Natural killer cell (primary cell): ENCODE measurements around the gene CEBPG. TPM values are rescaled to one million over a fixed set of nuclear protein-coding genes. Genes with fewer than 3 reads are reported as not detected.

Experiments
- ATAC-seq, 3 donors: fragments of 150-1000 bp in 2 of 3; fragments of 200-7000 bp in 1 of 3; cut with Tn5 transposase; 1 replicate in 1 of 3; 2 replicates in 2 of 3; pipeline ENCODE4 v1.10.0; 2021; ENCODE audit warnings: mild to moderate bottlenecking in 2 of 3, moderate library complexity in 2 of 3
- DNase-seq, 2 donors: peaks; one replicate each; pipeline versions ENCODE4 v3.0.0 to v3.0.0-alpha.2; 2013 to 2021; ENCODE audit warnings: mixed read lengths in 1 of 2
- H3K27ac ChIP-seq: one replicate; pipeline ENCODE4 v1.5.1; 2013; ENCODE audit warnings: mild to moderate bottlenecking, low read length
- H3K27me3 ChIP-seq: one replicate; pipeline ENCODE4 v1.6.1; 2013; ENCODE audit warnings: low read length; ENCODE audit not compliant: control insufficient read depth, insufficient read depth
- H3K36me3 ChIP-seq: one replicate; pipeline ENCODE4 v1.6.1; 2013; ENCODE audit warnings: low read length; ENCODE audit not compliant: control insufficient read depth, insufficient read depth
- H3K4me1 ChIP-seq: one replicate; pipeline ENCODE4 v1.6.1; 2013; ENCODE audit warnings: low read length; ENCODE audit not compliant: control insufficient read depth, insufficient read depth
- H3K4me3 ChIP-seq: one replicate; pipeline ENCODE4 v1.5.1; 2013; ENCODE audit warnings: low read length
- H3K9me3 ChIP-seq: one replicate; pipeline ENCODE4 v1.6.1; 2013; ENCODE audit warnings: low read length; ENCODE audit not compliant: control insufficient read depth, insufficient read depth
- H3K27ac Mint-ChIP-seq, 2 donors: one replicate each; pipeline ENCODE4 v1.8.0; 2022; ENCODE audit warnings: mild to moderate bottlenecking in 2 of 2, mixed read lengths in 2 of 2, moderate library complexity in 1 of 2
- H3K27me3 Mint-ChIP-seq, 2 donors: one replicate each; pipeline ENCODE4 v1.8.0; 2022; ENCODE audit warnings: low read depth in 2 of 2, mixed read lengths in 2 of 2
- H3K36me3 Mint-ChIP-seq: one replicate; pipeline ENCODE4 v1.8.0; 2022; ENCODE audit warnings: mixed read lengths
- H3K4me1 Mint-ChIP-seq, 2 donors: one replicate each; pipeline ENCODE4 v1.8.0; 2022; ENCODE audit warnings: mixed read lengths in 2 of 2
- H3K4me3 Mint-ChIP-seq: one replicate; pipeline ENCODE4 v1.8.0; 2022; ENCODE audit warnings: mild to moderate bottlenecking, moderate library complexity, mixed read lengths
- H3K9me3 Mint-ChIP-seq, 2 donors: one replicate each; pipeline ENCODE4 v1.8.0; 2022; ENCODE audit warnings: mixed read lengths in 2 of 2
- WGBS: methylation state at CpG from one replicate; pipeline ENCODE4 v1.1.7; 2013; ENCODE audit warnings: missing lambda C conversion rate; ENCODE audit not compliant: insufficient coverage; 5-methylcytosine and 5-hydroxymethylcytosine counted together
- intact Hi-C: fragments of 100-400 bp; cut with micrococcal nuclease; formaldehyde crosslinking; loops from one replicate; pipeline ENCODE4 v1.14.2; 2022
- total RNA-seq, 4 donors: library from RNA; stranded (reverse); fragments of 120-200 nt in 1 of 4; gene quantifications; one replicate each; pipeline versions ENCODE4 v1.2.3 to v1.2.4, GENCODE V29; 2013 to 2022
- TF ChIP-seq, protein P1 (sequence below): fragments of 200-600 bp; IDR thresholded peaks from one replicate; pipeline ENCODE4 v1.8.0; 2022; ENCODE audit warnings: antibody characterized with exemption

Gene CEBPG
- total RNA-seq, 3 donors from 2014 or later (not counting 1 experiment from before 2014, with no cell fraction given), result 22.3 to 28.1 (median 23.9) TPM

DNA sequence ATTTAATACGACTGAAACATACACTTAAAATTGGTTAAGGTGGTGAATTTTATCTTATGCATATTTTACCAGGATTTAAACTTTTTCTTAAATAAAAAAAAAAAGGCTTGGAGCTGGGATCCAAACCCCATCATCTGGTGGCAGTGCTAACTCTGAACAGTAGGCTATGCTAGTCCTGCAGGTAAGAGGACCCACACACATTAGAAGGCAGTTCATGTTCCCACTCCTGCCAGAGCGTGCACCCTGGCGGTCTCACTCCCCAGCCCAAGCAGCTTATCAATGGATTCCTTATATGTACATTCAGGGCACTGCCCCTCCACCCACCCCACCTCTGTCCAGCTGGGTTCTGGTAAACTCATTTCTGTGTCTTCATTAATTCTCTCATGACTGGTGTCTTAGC, 39.9 kb upstream of the CEBPG start:
- no peak overlapping the region for H3K4me3 Mint-ChIP-seq
- no peaks in the 10 kb centered on the region for H3K9me3 ChIP-seq
- DNase-seq (no peak), ATAC-seq (no peak)
- TF ChIP-seq, protein P1, sequence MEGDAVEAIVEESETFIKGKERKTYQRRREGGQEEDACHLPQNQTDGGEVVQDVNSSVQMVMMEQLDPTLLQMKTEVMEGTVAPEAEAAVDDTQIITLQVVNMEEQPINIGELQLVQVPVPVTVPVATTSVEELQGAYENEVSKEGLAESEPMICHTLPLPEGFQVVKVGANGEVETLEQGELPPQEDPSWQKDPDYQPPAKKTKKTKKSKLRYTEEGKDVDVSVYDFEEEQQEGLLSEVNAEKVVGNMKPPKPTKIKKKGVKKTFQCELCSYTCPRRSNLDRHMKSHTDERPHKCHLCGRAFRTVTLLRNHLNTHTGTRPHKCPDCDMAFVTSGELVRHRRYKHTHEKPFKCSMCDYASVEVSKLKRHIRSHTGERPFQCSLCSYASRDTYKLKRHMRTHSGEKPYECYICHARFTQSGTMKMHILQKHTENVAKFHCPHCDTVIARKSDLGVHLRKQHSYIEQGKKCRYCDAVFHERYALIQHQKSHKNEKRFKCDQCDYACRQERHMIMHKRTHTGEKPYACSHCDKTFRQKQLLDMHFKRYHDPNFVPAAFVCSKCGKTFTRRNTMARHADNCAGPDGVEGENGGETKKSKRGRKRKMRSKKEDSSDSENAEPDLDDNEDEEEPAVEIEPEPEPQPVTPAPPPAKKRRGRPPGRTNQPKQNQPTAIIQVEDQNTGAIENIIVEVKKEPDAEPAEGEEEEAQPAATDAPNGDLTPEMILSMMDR, result no peak
- intact Hi-C loops, result no loop called here
- peaks cover 6 to 14% of the 10 kb centered on the region in 2 donors for H3K27me3 Mint-ChIP-seq
- no peaks in the 10 kb centered on the region for H3K36me3 ChIP-seq
- no peak overlapping the region for H3K27ac ChIP-seq
- no peak overlapping the region for H3K27ac Mint-ChIP-seq
- no peak overlapping the region for H3K4me3 ChIP-seq
- 98% methylated on average over 2 of the region's 3 CpGs for WGBS
- H3K27me3 ChIP-seq, result no peaks in the 10 kb centered on the region
- H3K4me1 ChIP-seq, result peaks cover 15% of the 10 kb centered on the region
- no peaks in the 10 kb centered on the region for H3K36me3 Mint-ChIP-seq
- no peaks in the 10 kb centered on the region for H3K9me3 Mint-ChIP-seq
- peaks cover 0 to 10% of the 10 kb centered on the region in 2 donors for H3K4me1 Mint-ChIP-seq

- Histone ChIP-seq H3K27ac (no peak overlapping the region), H3K4me3 (no peak overlapping the region), H3K9me3 (no peaks in the 10 kb centered on the region), H3K4me1 (peaks cover 11% of the 10 kb centered on the region), H3K36me3 (no peaks in the 10 kb centered on the region), H3K27me3 (peaks cover 2% of the 10 kb centered on the region)
- H3K9me3 Mint-ChIP-seq, result no peaks in the 10 kb centered on the region
- DNase-seq (no peak), ATAC-seq (no peak)
- no peak overlapping the region for H3K27ac Mint-ChIP-seq
- TF ChIP-seq, protein P1, result no peak
- H3K4me3 Mint-ChIP-seq, result no peak overlapping the region
- H3K27me3 Mint-ChIP-seq, result peaks cover 10 to 12% of the 10 kb centered on the region in 2 donors
- 100% methylated on average over 3 of the region's 3 CpGs for WGBS
- no peaks in the 10 kb centered on the region for H3K36me3 Mint-ChIP-seq
- intact Hi-C loops, result no loop called here
- peaks cover 0 to 10% of the 10 kb centered on the region in 2 donors for H3K4me1 Mint-ChIP-seq
Observed at GRCh38 chr19:33334271-33334670, 39.2 kb upstream of the CEBPG start.

DNA sequence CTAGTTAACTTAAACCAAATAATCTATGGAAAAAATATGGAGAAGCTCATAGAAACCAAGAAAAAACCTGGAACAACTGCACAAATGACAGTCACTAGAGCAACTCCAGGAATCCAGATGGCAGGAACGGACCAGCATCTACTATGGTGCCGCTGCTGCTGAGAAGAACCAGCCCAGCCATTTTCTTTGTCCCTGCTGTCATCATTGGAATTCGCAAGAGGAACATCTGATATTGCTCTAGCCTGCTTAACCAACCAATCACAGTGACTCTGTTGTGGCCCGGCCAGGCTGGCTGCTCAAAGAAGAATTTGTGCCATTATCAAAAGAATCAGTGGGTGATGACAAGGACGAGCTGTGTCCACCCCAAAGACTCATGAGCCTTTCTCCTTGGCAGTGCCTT, 38.1 kb upstream of the CEBPG start:
- 94% methylated on average over 5 of the region's 5 CpGs for WGBS
- Mint-ChIP-seq H3K27ac (no peak overlapping the region), H3K36me3 (no peaks in the 10 kb centered on the region), H3K27me3 (peaks cover 8 to 14% of the 10 kb centered on the region in 2 donors), H3K4me1 (peaks cover 0 to 5% of the 10 kb centered on the region in 2 donors), H3K4me3 (no peak overlapping the region), H3K9me3 (no peaks in the 10 kb centered on the region)
- Histone ChIP-seq H3K4me3 (no peak overlapping the region), H3K4me1 (peaks cover 10% of the 10 kb centered on the region), H3K27me3 (peaks cover 4% of the 10 kb centered on the region), H3K9me3 (no peaks in the 10 kb centered on the region), H3K27ac (no peak overlapping the region), H3K36me3 (no peaks in the 10 kb centered on the region)
- DNase-seq (no peak), ATAC-seq (no peak)
- intact Hi-C loops, result no loop called here
- TF ChIP-seq, protein P1, result no peak
